RWPE1 (cell line): Measurements from ENCODE around the gene SUPT3H.

ENCODE experiments used
- CTCF ChIA-PET: fragments of 350-600 bp; sonication (Branson Sonifier 250); formaldehyde crosslinking; extraction: SDS; loops from one replicate; lab custom pipeline; 2021; lab: Yijun Ruan, JAX
- POLR2A ChIA-PET: fragments of 400-600 bp; formaldehyde crosslinking; extraction: SDS; loops from one replicate; lab custom pipeline; 2020; ENCODE audit warnings: antibody characterized with exemption; ENCODE audit not compliant: low non-redundant PET; lab: Yijun Ruan, JAX
- DNase-seq: peaks from one replicate; pipeline ENCODE4 v3.0.0; 2012; ENCODE audit warnings: low spot score
- H3K27ac ChIP-seq: fragments of 450-650 bp; 2 replicates; pipeline ENCODE4 v1.5.1; 2017
- TF ChIP-seq, protein P1 (sequence below): fragments of 450-650 bp; conservative IDR thresholded peaks from 2 replicates; pipeline ENCODE4 v1.5.1; 2017; ENCODE audit warnings: low read depth, mild to moderate bottlenecking

SUPT3H gene

DNA sequence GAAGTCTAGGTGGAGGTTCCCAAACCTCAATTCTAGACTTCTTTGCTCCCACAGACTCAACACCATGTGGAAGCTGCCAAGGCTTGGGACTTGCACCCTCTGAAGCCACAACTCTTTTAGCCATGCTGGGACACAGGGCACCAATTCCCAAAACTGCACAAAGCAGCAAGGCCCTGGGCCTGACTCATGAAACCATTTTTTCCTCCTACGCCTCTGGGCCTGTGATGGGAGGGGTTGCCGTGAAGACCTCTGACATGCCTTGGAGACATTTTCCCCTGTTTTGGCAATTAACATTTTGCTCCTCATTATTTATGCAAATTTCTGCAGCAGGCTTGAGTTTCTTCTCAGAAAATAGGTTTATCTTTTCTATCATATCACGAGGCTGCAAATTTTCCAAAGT, 405.0 kb downstream of the SUPT3H start:
- TF ChIP-seq, protein P1, sequence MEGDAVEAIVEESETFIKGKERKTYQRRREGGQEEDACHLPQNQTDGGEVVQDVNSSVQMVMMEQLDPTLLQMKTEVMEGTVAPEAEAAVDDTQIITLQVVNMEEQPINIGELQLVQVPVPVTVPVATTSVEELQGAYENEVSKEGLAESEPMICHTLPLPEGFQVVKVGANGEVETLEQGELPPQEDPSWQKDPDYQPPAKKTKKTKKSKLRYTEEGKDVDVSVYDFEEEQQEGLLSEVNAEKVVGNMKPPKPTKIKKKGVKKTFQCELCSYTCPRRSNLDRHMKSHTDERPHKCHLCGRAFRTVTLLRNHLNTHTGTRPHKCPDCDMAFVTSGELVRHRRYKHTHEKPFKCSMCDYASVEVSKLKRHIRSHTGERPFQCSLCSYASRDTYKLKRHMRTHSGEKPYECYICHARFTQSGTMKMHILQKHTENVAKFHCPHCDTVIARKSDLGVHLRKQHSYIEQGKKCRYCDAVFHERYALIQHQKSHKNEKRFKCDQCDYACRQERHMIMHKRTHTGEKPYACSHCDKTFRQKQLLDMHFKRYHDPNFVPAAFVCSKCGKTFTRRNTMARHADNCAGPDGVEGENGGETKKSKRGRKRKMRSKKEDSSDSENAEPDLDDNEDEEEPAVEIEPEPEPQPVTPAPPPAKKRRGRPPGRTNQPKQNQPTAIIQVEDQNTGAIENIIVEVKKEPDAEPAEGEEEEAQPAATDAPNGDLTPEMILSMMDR, result no peak
- no peak overlapping the region for H3K27ac ChIP-seq
- no peak for DNase-seq
- ChIA-PET CTCF (interaction anchor here (0.5 kb wide), 1 partner anchor 447 kb away, joined by 3 read pairs; no protein-coding TSS in a partner anchor), POLR2A (no interaction called here)

DNA sequence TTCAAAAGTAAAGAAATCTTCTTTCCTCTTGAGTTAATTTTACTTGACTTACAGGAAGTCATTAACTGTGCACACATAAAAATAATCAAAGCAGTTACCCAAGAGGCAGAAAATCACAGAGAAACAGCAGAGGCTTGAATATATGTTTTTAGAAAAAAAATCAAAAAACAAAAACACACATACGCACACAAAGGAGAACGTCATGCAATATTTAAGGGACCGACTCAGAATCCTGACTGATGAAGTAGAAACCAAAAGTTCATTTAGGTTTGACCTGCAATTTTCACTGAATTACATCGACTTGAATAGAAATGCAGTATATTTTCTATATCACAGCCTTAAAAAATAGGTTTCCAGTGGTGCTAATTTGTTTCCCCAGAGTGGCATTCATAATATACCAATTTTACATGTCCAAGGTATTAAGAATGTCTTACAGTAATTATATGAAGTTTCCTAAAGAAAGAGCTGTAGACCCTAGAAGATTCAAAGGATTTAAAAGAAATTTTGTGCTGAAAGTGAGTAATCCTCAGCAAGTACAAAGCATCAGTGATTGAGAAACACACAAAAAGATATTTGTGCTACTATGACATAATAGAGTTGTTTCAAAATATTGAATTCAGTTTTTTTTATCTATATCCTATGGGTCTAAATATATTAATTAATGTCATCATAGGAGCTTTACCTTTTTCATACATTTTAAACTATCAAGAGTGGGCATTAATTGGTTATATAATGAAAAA, 408.1 kb downstream of the SUPT3H start:
- TF ChIP-seq, protein P1, result no peak
- no peak overlapping the region for H3K27ac ChIP-seq
- POLR2A ChIA-PET, result no interaction called here
- no peak for DNase-seq
- CTCF ChIA-PET, result no interaction called here

DNA sequence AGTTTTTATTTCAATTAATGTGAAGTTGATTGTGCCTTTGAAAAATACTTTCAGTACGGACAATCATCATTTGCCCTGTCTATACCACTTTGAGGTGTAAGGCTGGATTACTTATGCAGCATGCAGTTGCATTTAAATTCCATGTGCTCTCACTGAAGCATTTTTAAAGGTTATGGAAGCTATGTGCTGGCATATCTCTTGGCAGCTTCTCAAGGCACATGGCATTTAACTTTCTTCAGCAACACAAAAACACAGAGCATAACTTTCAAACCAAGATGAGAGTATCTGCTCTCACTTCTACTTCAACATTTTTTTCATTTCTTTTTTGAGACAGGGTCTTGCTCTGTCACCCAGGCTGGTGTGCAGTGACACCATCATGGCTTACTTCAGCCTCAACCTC, 410.3 kb downstream of the SUPT3H start:
- POLR2A ChIA-PET, result no interaction called here
- no peak for DNase-seq
- no peak overlapping the region for H3K27ac ChIP-seq
- CTCF ChIA-PET, result no interaction called here
- TF ChIP-seq, protein P1, result no peak

GRCh38 chr6:44966449-44967092, 411.2 kb downstream of the SUPT3H start:
- POLR2A ChIA-PET, result no interaction called here
- peak; percentile 74 for DNase-seq
- H3K27ac ChIP-seq, result no peak overlapping the region
- TF ChIP-seq, protein P1, result no peak
- CTCF ChIA-PET, result no interaction called here

GRCh38 chr6:44965708-44966107, 412.0 kb downstream of the SUPT3H start:
- CTCF ChIA-PET, result no interaction called here
- no peak for DNase-seq
- POLR2A ChIA-PET, result no interaction called here
- TF ChIP-seq, protein P1, result no peak
- H3K27ac ChIP-seq, result no peak overlapping the region

GRCh38 chr6:44960898-44961297, 416.8 kb downstream of the SUPT3H start:
- ChIA-PET CTCF (interaction anchor here (0.6 to 0.8 kb wide), 2 partner anchors 10 to 39 kb away, joined by 3 read pairs; no protein-coding TSS in a partner anchor), POLR2A (no interaction called here)
- H3K27ac ChIP-seq, result no peak overlapping the region
- DNase-seq, result no peak
- TF ChIP-seq, protein P1, result no peak
